ENCODE results near the gene VIPR2. TPM values are rescaled to one million over a fixed set of nuclear protein-coding genes. Genes with fewer than 3 reads are reported as not detected.
"Not testable (repeated sequence)": the region's sequence is repeated elsewhere in the genome, so short reads cannot be mapped to it uniquely, and the experiment has no call there.

VIPR2 gene
- total and polyA plus RNA-seq, 4 donors = 0.02 to 0.91 (median 0.73) TPM

DNA sequence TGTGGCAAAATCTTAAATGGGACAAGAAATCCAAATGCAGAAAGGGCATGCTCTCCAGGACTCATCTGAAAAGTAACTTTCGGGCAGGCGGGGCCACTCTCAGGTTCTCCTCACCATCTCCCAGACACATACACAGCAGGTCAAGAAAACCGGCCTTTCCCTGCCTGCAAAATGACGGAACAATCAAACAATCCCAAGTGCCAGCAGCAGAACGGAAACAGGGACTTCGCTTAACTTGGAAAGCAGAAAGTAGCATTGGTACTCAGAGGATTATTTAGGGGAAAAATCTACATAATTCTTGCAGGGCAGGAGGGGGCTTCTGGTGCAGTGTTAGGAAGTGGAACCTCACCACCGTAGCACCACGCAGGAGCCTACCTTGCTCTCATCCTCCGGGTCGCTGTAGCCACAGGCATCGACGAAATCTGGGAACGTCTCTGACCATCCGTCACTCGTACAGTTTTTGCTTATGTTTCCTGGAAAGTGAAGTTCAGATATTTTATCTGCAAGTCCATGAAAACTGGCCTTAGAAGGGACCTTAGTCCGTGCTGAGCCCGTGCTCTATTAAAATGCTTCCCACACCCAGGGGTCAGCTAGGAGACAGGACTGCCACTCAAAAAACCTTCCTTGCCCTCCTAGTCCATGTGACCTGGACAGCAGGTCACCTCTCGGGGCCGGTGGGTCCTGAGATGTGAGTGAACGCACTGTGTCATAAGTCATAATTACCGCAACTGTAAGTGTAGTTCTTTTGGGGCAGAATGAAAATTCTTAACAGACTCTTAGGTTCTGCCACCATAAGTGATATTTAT is 41.1 kb downstream of the VIPR2 start:
- Histone ChIP-seq H3K36me3 (ENCODE audit: control insufficient read depth in 4 of 4, insufficient read depth in 4 of 4, low read length in 4 of 4) (no peaks in the 10 kb centered on the region), H3K9ac (ENCODE audit: insufficient read depth in 1 of 2, low read length in 2 of 2) (no peak overlapping the region), H3K4me3 (no peak overlapping the region), H3K27ac (ENCODE audit: low read depth in 1 of 2, low read length in 1 of 2) (peak overlapping the region in 1 of 2 donors; percentile 49), H3K27me3 (ENCODE audit: control insufficient read depth in 3 of 3, insufficient read depth in 3 of 3, low read length in 2 of 3) (no peaks in the 10 kb centered on the region), H3K4me1 (ENCODE audit: control insufficient read depth in 5 of 5, insufficient read depth in 5 of 5, low read length in 5 of 5) (peaks cover 0 to 15% (median 3%) of the 10 kb centered on the region in 5 donors), H3K9me3 (ENCODE audit: control insufficient read depth in 4 of 4, insufficient read depth in 3 of 4, low read length in 3 of 4) (peaks cover 0 to 3% (median 0%) of the 10 kb centered on the region in 4 donors)
- no peak for TF ChIP-seq CTCF (IDR thresholded peaks at IDR 0.05; ENCODE audit: control extremely low read depth, extremely low read depth)
- no peak for DNase-seq
- ATAC-seq (ENCODE audit: insufficient read depth, low FRiP score) = no peak
- 78 to 83% methylated on average over 21 of the region's 21 CpGs for WGBS, 2 donors

DNA sequence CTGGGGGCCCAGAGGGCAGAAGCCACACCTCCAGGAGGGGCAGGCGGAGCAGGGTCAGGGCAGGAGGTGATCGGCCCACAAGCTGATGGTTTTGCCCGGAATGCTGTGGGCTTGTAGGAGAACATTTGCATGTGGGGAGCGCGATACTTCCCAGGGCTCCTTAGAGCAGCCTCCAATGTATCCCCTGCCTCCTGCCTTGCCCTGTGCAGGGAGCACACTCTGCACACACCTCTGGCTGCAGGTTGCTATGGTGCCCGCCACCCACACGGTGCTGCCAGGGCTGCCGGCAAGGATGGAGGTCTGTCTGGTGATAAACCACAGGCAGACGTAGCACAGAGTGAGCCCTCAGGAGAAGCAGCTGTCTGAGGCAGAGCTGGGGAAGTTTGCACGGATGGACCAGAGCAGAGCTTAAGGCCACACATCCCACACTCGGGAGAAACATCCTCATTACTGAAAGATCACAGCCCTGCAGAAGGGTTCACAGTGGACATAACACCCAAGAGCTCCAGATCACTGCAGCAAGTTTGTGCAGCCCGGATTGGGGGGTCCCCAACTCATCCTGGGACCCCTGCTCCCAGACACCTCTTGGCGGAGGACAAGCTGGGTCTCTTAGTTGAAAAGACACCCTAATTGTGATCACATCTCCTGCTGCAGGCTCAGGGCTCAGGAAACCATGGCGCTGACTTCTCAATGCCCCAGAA is 41.8 kb downstream of the VIPR2 start:
- Histone ChIP-seq H3K4me3 (no peak overlapping the region), H3K4me1 (ENCODE audit: control insufficient read depth in 5 of 5, insufficient read depth in 5 of 5, low read length in 5 of 5) (peaks cover 0 to 7% (median 4%) of the 10 kb centered on the region in 5 donors), H3K27me3 (ENCODE audit: control insufficient read depth in 3 of 3, insufficient read depth in 3 of 3, low read length in 2 of 3) (no peaks in the 10 kb centered on the region), H3K9me3 (ENCODE audit: control insufficient read depth in 4 of 4, insufficient read depth in 3 of 4, low read length in 3 of 4) (peaks cover 0 to 3% (median 0%) of the 10 kb centered on the region in 4 donors), H3K36me3 (ENCODE audit: control insufficient read depth in 4 of 4, insufficient read depth in 4 of 4, low read length in 4 of 4) (no peaks in the 10 kb centered on the region), H3K27ac (ENCODE audit: low read depth in 1 of 2, low read length in 1 of 2) (no peak overlapping the region), H3K9ac (ENCODE audit: insufficient read depth in 1 of 2, low read length in 2 of 2) (no peak overlapping the region)
- no peak for TF ChIP-seq CTCF (IDR thresholded peaks at IDR 0.05; ENCODE audit: control extremely low read depth, extremely low read depth)
- DNase-seq (no peak), ATAC-seq (ENCODE audit: insufficient read depth, low FRiP score) (no peak)
- WGBS, 2 donors = 84 to 88% methylated on average over 12 to 14 of the region's 14 CpGs

DNA sequence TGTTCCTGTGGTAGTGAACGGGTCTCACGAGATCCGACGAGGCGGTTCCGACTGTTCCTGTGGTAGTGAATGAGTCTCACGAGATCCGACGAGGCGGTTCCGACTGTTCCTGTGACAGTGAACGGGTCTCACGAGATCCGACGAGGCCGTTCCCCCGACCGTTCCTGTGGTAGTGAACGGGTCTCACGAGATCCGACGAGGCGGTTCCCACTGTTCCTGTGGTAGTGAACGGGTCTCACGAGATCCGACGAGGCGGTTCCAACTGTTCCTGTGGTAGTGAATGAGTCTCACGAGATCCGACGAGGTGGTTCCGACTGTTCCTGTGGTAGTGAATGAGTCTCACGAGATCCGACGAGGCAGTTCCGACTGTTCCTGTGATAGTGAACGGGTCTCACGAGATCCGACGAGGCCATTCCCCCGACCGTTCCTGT is 43.0 kb downstream of the VIPR2 start:
- not testable (repeated sequence) for H3K27ac ChIP-seq (ENCODE audit: low read depth in 1 of 2, low read length in 1 of 2); DNase-seq; H3K27me3 ChIP-seq (ENCODE audit: control insufficient read depth in 3 of 3, insufficient read depth in 3 of 3, low read length in 2 of 3); H3K9ac ChIP-seq (ENCODE audit: insufficient read depth in 1 of 2, low read length in 2 of 2); H3K4me1 ChIP-seq (ENCODE audit: control insufficient read depth in 5 of 5, insufficient read depth in 5 of 5, low read length in 5 of 5); H3K36me3 ChIP-seq (ENCODE audit: control insufficient read depth in 4 of 4, insufficient read depth in 4 of 4, low read length in 4 of 4); H3K4me3 ChIP-seq; H3K9me3 ChIP-seq (ENCODE audit: control insufficient read depth in 4 of 4, insufficient read depth in 3 of 4, low read length in 3 of 4); ATAC-seq (ENCODE audit: insufficient read depth, low FRiP score)
- WGBS, 2 donors = 95 to 97% methylated on average over 42 of the region's 42 CpGs

GRCh38 chr7:159101083-159101395 is 43.6 kb downstream of the VIPR2 start:
- H3K9ac ChIP-seq (ENCODE audit: insufficient read depth in 1 of 2, low read length in 2 of 2); H3K4me1 ChIP-seq (ENCODE audit: control insufficient read depth in 5 of 5, insufficient read depth in 5 of 5, low read length in 5 of 5); DNase-seq; H3K9me3 ChIP-seq (ENCODE audit: control insufficient read depth in 4 of 4, insufficient read depth in 3 of 4, low read length in 3 of 4); ATAC-seq (ENCODE audit: insufficient read depth, low FRiP score); H3K4me3 ChIP-seq; H3K36me3 ChIP-seq (ENCODE audit: control insufficient read depth in 4 of 4, insufficient read depth in 4 of 4, low read length in 4 of 4); H3K27me3 ChIP-seq (ENCODE audit: control insufficient read depth in 3 of 3, insufficient read depth in 3 of 3, low read length in 2 of 3); H3K27ac ChIP-seq (ENCODE audit: low read depth in 1 of 2, low read length in 1 of 2): not testable (repeated sequence)
- WGBS, 2 donors = 97 to 98% methylated on average over 33 of the region's 33 CpGs

DNA sequence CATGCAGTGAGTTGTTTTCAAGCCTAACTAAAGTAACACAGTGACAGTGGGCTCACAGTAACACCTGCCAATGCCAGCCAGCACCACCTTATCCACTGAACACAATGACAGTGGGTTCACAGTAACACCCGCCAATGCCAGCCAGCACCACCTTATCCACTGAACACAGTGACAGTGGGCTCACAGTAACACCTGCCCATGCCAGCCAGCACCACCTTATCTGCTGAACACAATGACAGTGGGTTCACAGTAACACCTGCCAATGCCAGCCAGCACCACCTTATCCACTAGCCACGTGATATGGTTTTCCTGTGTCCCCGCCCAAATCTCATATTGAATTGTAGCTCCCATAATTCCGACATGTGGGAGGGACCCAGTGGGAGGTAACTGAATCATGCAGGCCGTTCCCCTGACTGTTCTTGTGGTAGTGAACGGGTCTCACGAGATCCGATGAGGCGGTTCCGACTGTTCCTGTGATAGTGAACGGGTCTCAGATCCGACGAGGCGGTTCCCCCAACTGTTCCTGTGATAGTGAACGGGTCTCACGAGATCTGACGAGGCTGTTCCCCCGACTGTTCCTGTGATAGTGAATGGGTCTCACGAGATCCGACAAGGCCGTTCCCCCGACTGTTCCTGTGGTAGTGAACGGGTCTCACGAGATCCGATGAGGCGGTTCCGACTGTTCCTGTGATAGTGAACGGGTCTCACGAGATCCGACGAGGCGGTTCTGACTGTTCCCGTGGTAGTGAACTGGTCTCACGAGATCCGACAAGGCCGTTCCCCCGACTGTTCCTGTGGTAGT is 44.2 kb downstream of the VIPR2 start:
- ATAC-seq (ENCODE audit: insufficient read depth, low FRiP score); DNase-seq: not testable (repeated sequence)
- 96 to 97% methylated on average over 37 of the region's 37 CpGs for WGBS, 2 donors

More for the DNA sequence above, 44.2 kb downstream of the VIPR2 start:
- not testable (repeated sequence) for H3K9ac ChIP-seq (ENCODE audit: insufficient read depth in 1 of 2, low read length in 2 of 2); H3K4me1 ChIP-seq (ENCODE audit: control insufficient read depth in 5 of 5, insufficient read depth in 5 of 5, low read length in 5 of 5); H3K36me3 ChIP-seq (ENCODE audit: control insufficient read depth in 4 of 4, insufficient read depth in 4 of 4, low read length in 4 of 4); H3K27me3 ChIP-seq (ENCODE audit: control insufficient read depth in 3 of 3, insufficient read depth in 3 of 3, low read length in 2 of 3); H3K27ac ChIP-seq (ENCODE audit: low read depth in 1 of 2, low read length in 1 of 2); H3K4me3 ChIP-seq; H3K9me3 ChIP-seq (ENCODE audit: control insufficient read depth in 4 of 4, insufficient read depth in 3 of 4, low read length in 3 of 4)

Measured in lung (tissue), 12 donors.